ENCODE measurements around the gene HMGN2.
"Not testable (repeated sequence)": the region's sequence is repeated elsewhere in the genome, so short reads cannot be mapped to it uniquely, and the experiment has no call there.

Gene HMGN2

GRCh38 chr1:26477446-26478152 is 5.4 kb downstream of the HMGN2 start:
- no peak for DNase-seq (ENCODE audit: low read depth)

GRCh38 chr1:26478159-26478558 is 5.9 kb downstream of the HMGN2 start:
- DNase-seq (ENCODE audit: low read depth) = no peak

- DNase-seq (ENCODE audit: low read depth) = no peak
Observed at GRCh38 chr1:26478988-26479387, 6.7 kb downstream of the HMGN2 start.

GRCh38 chr1:26482921-26483320 is 10.7 kb downstream of the HMGN2 start:
- DNase-seq (ENCODE audit: low read depth) = no peak

- DNase-seq (ENCODE audit: low read depth) = no peak
Observed at GRCh38 chr1:26483980-26484379, 11.7 kb downstream of the HMGN2 start.

GRCh38 chr1:26490155-26490554 is 17.9 kb downstream of the HMGN2 start:
- DNase-seq (ENCODE audit: low read depth) = no peak

GRCh38 chr1:26493267-26493666 is 21.0 kb downstream of the HMGN2 start:
- no peak for DNase-seq (ENCODE audit: low read depth)

GRCh38 chr1:26493938-26494337 is 21.7 kb downstream of the HMGN2 start:
- DNase-seq (ENCODE audit: low read depth) = no peak

- DNase-seq (ENCODE audit: low read depth) = no peak
Observed at GRCh38 chr1:26496861-26497260, 24.6 kb downstream of the HMGN2 start.

- DNase-seq (ENCODE audit: low read depth) = no peak
Observed at GRCh38 chr1:26498894-26499293, 26.7 kb downstream of the HMGN2 start.

- DNase-seq (ENCODE audit: low read depth) = peak; percentile 68
Observed at GRCh38 chr1:26500488-26501175, 28.4 kb downstream of the HMGN2 start.

- DNase-seq (ENCODE audit: low read depth) = peak; percentile 30
Observed at GRCh38 chr1:26510711-26511110, 38.5 kb downstream of the HMGN2 start.

- not testable (repeated sequence) for DNase-seq (ENCODE audit: low read depth)
Observed at GRCh38 chr1:26515836-26516235, 43.6 kb downstream of the HMGN2 start.

- no peak for DNase-seq (ENCODE audit: low read depth)
Observed at GRCh38 chr1:26516987-26517765, 44.9 kb downstream of the HMGN2 start.

- no peak for DNase-seq (ENCODE audit: low read depth)
Observed at GRCh38 chr1:26517766-26518049, 45.5 kb downstream of the HMGN2 start.

GRCh38 chr1:26518355-26518754 is 46.1 kb downstream of the HMGN2 start:
- DNase-seq (ENCODE audit: low read depth) = no peak

- DNase-seq (ENCODE audit: low read depth) = no peak
Observed at GRCh38 chr1:26520339-26520738, 48.1 kb downstream of the HMGN2 start.

GRCh38 chr1:26521669-26522030 is 49.4 kb downstream of the HMGN2 start:
- DNase-seq (ENCODE audit: low read depth) = no peak

GRCh38 chr1:26522073-26522472 is 49.8 kb downstream of the HMGN2 start:
- DNase-seq (ENCODE audit: low read depth) = no peak

- DNase-seq (ENCODE audit: low read depth) = no peak
Observed at GRCh38 chr1:26524181-26524580, 51.9 kb downstream of the HMGN2 start.
